KG1 (cell line): ENCODE measurements around the gene ZNF487.
"Not testable (repeated sequence)": the region's sequence is repeated elsewhere in the genome, so short reads cannot be mapped to it uniquely, and the experiment has no call there.

Experiments
- DNase-seq: peaks from one replicate; lab custom pipeline; 2025; lab: John Stamatoyannopoulos, UW

ZNF487 gene

GRCh38 chr10:43436291-43437140 is at the start of gene ZNF487:
ZNF487 (plus strand) TSS chr10:43437111; CDS start chr10:43475814, 38,703 bp downstream.
- DNase-seq, result peak; percentile 95

GRCh38 chr10:43387678-43388032 is 49.3 kb upstream of the ZNF487 start:
- no peak for DNase-seq

- no peak for DNase-seq
Measured at GRCh38 chr10:43389867-43390266, 47.0 kb upstream of the ZNF487 start.

- no peak for DNase-seq
Measured at GRCh38 chr10:43390333-43390732, 46.6 kb upstream of the ZNF487 start.

GRCh38 chr10:43390759-43391158 is 46.2 kb upstream of the ZNF487 start:
- DNase-seq, result no peak

- no peak for DNase-seq
Measured at GRCh38 chr10:43391496-43391895, 45.4 kb upstream of the ZNF487 start.

GRCh38 chr10:43392748-43393147 is 44.2 kb upstream of the ZNF487 start:
- no peak for DNase-seq

- not testable (repeated sequence) for DNase-seq
Measured at GRCh38 chr10:43393186-43393585, 43.7 kb upstream of the ZNF487 start.

- DNase-seq, result no peak
Measured at GRCh38 chr10:43393606-43394360, 43.1 kb upstream of the ZNF487 start.

- DNase-seq, result no peak
Measured at GRCh38 chr10:43394868-43395267, 42.0 kb upstream of the ZNF487 start.

- no peak for DNase-seq
Measured at GRCh38 chr10:43395571-43396060, 41.3 kb upstream of the ZNF487 start.

- peak; percentile 41 for DNase-seq
Measured at GRCh38 chr10:43396061-43396927, 40.6 kb upstream of the ZNF487 start.

- DNase-seq, result peak; percentile 53
Measured at GRCh38 chr10:43396928-43397624, 39.8 kb upstream of the ZNF487 start.

GRCh38 chr10:43398939-43399319 is 38.0 kb upstream of the ZNF487 start:
- no peak for DNase-seq

- no peak for DNase-seq
Measured at GRCh38 chr10:43399320-43400310, 37.3 kb upstream of the ZNF487 start.

- no peak for DNase-seq
Measured at GRCh38 chr10:43401627-43402026, 35.3 kb upstream of the ZNF487 start.

GRCh38 chr10:43402176-43402575 is 34.7 kb upstream of the ZNF487 start:
- no peak for DNase-seq

GRCh38 chr10:43402880-43403452 is 33.9 kb upstream of the ZNF487 start:
- DNase-seq, result no peak

GRCh38 chr10:43403911-43404703 is 32.8 kb upstream of the ZNF487 start:
- no peak for DNase-seq
